ENCODE results near the gene SPRED1. TPM values are rescaled to one million over a fixed set of nuclear protein-coding genes. Genes with fewer than 3 reads are reported as not detected.

The SPRED1 gene
- total and polyA plus RNA-seq, 2 of the 13 experiments (the other 11 are each of a cell fraction or from before 2014, with no cell fraction given): 3.8 to 9.6 TPM

DNA sequence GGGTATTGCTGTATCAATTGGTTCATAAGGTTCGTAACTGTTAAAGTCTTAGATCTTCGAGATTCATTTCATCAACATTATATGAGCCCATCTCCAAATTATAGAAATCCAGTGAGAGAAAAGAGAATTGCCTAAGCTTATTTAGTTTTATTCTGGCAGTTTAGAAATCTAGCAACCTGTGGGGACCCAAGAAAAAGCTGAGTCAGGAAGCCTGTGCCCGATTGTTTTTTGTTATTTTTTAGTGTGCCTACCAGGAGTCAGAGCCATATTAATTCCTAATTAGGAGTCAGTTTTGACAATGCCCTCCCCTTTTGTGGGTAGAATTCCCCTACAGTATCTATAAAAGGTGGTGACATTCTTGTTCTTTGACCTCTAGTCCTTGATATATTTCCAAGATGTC, 59.6 kb downstream of the SPRED1 start:
- intact Hi-C loops (cut with micrococcal nuclease; ENCODE audit: unreplicated experiment): no loop called here
- no peaks in the 10 kb centered on the region for H3K79me2 ChIP-seq (ENCODE audit: insufficient read depth, low read length)
- no peak for ATAC-seq
- H3K9ac ChIP-seq (ENCODE audit: insufficient read depth, low read depth, low read length): no peak overlapping the region
- no peak for DNase-seq (ENCODE audit: low spot score)
- H2AFZ ChIP-seq (ENCODE audit: low read length): no peak overlapping the region
- in situ Hi-C loops (cut with HindIII; ENCODE audit: extremely low pct_ligation_motif_present, low pct_unique_long_range_greater_than_20kb): no loop called here
- WGBS (ENCODE audit: low lambda C conversion rate): 91% methylated on average over 3 of the region's 3 CpGs
- H3K27me3 ChIP-seq (ENCODE audit: control insufficient read depth in 1 of 2, insufficient read depth in 2 of 2, low read length in 2 of 2): no peaks in the 10 kb centered on the region
- ChIA-PET POLR2A (no interaction called here), CTCF (ENCODE audit: low intra/inter-chr PET ratio, low total read pairs) (no interaction called here)
- H3K4me2 ChIP-seq (ENCODE audit: low read depth, low read length): no peak overlapping the region
- no peak for FAIRE-seq
- no peaks in the 10 kb centered on the region; a peak in 2 of 5 replicates for H3K36me3 ChIP-seq (replicated peaks in 1 of 2; ENCODE audit: control insufficient read depth in 1 of 2, insufficient read depth in 2 of 2, low read length in 2 of 2)
- TF ChIP-seq MAFK (conservative IDR thresholded peaks at IDR 0.05 in 1 of 2, IDR thresholded peaks at IDR 0.05 in 1 of 2; ENCODE audit: low read length in 2 of 2) (peak; percentile 27 to 68; a peak in 3 of 4 replicates), GATAD1 (CRISPR knock-in tag; IDR thresholded peaks at IDR 0.05) (no peak), MAFF (IDR thresholded peaks at IDR 0.05; ENCODE audit: low read depth, low read length) (peak; percentile 41; the same call in 1 of the 2 replicates)
- no TSS peak for BruUV-seq (replicated peaks)
- H3K4me1 ChIP-seq (ENCODE audit: insufficient read depth, low read length): no peaks in the 10 kb centered on the region
- H3K9me3 ChIP-seq (ENCODE audit: low read length): no peaks in the 10 kb centered on the region
- H4K20me1 ChIP-seq (ENCODE audit: insufficient read depth, low read length): no peaks in the 10 kb centered on the region
- H3K27ac ChIP-seq (ENCODE audit: extremely low read length, insufficient read depth, low read length): no peak overlapping the region
- no peak overlapping the region for H3K4me3 ChIP-seq (replicated peaks in 1 of 3; ENCODE audit: insufficient read depth in 1 of 3, low read depth in 2 of 3, low read length in 3 of 3)

GRCh38 chr15:38316311-38316710, 63.7 kb downstream of the SPRED1 start:
- BruUV-seq (replicated peaks): no TSS peak
- Histone ChIP-seq H3K4me1 (ENCODE audit: insufficient read depth, low read length) (no peaks in the 10 kb centered on the region), H3K9me3 (ENCODE audit: low read length) (no peaks in the 10 kb centered on the region), H3K79me2 (ENCODE audit: insufficient read depth, low read length) (peaks cover 3% of the 10 kb centered on the region), H3K4me2 (ENCODE audit: low read depth, low read length) (no peak overlapping the region), H3K27ac (ENCODE audit: extremely low read length, insufficient read depth, low read length) (no peak overlapping the region), H3K4me3 (replicated peaks in 1 of 3; ENCODE audit: insufficient read depth in 1 of 3, low read depth in 2 of 3, low read length in 3 of 3) (no peak overlapping the region), H4K20me1 (ENCODE audit: insufficient read depth, low read length) (no peaks in the 10 kb centered on the region), H2AFZ (ENCODE audit: low read length) (no peak overlapping the region), H3K9ac (ENCODE audit: insufficient read depth, low read depth, low read length) (no peak overlapping the region), H3K27me3 (ENCODE audit: control insufficient read depth in 1 of 2, insufficient read depth in 2 of 2, low read length in 2 of 2) (no peaks in the 10 kb centered on the region), H3K36me3 (replicated peaks in 1 of 2; ENCODE audit: control insufficient read depth in 1 of 2, insufficient read depth in 2 of 2, low read length in 2 of 2) (no peaks in the 10 kb centered on the region)
- ChIA-PET POLR2A (no interaction called here), CTCF (ENCODE audit: low intra/inter-chr PET ratio, low total read pairs) (no interaction called here)
- TF ChIP-seq AGO1 (IDR thresholded peaks at IDR 0.05; ENCODE audit: low read depth, low read length, poor library complexity, severe bottlenecking) (no peak), FOXM1 (CRISPR knock-in tag; IDR thresholded peaks at IDR 0.05) (no peak), ZNF12 (CRISPR knock-in tag; IDR thresholded peaks at IDR 0.05) (no peak), MAZ (IDR thresholded peaks at IDR 0.05; ENCODE audit: borderline replicate concordance, low read depth, low read length) (no peak), MAZ (CRISPR knock-in tag; IDR thresholded peaks at IDR 0.05; ENCODE audit: low read depth) (no peak), SIN3B (IDR thresholded peaks at IDR 0.05; ENCODE audit: low read length) (no peak), ZNF317 (CRISPR knock-in tag; IDR thresholded peaks at IDR 0.05) (no peak), GATA4 (IDR thresholded peaks at IDR 0.05; ENCODE audit: borderline replicate concordance, low read depth) (no peak), ZSCAN22 (CRISPR knock-in tag; IDR thresholded peaks at IDR 0.05) (no peak), NR2F1 (CRISPR knock-in tag; IDR thresholded peaks at IDR 0.05) (no peak), ZMYM3 (CRISPR knock-in tag; IDR thresholded peaks at IDR 0.05) (no peak)
- DNase-seq (ENCODE audit: low spot score) (no peak), ATAC-seq (no peak), FAIRE-seq (no peak)
- 98% methylated on average over 2 of the region's 2 CpGs for WGBS (ENCODE audit: low lambda C conversion rate)
- in situ Hi-C loops (cut with HindIII; ENCODE audit: extremely low pct_ligation_motif_present, low pct_unique_long_range_greater_than_20kb) (no loop called here), intact Hi-C loops (cut with micrococcal nuclease; ENCODE audit: unreplicated experiment) (no loop called here)

Measured in HepG2 (cell line).